OCI-LY7 (cell line): ENCODE data around the gene SEC14L1. TPM values are rescaled to one million over a fixed set of nuclear protein-coding genes. Genes with fewer than 3 reads are reported as not detected.

ENCODE experiments used
- BruUV-seq: library from RNA; stranded (reverse); fragments of 400-500 nt; replicated peaks from 2 replicates; lab custom pipeline; 2021; lab: Mats Ljungman, UMichigan
- CTCF ChIA-PET: fragments of 300-600 bp; sonication (Branson Sonifier 250); formaldehyde crosslinking; loops from one replicate; lab custom pipeline; 2022; ENCODE audit warnings: antibody characterized with exemption; ENCODE audit not compliant: unreplicated experiment; lab: Charles Lee
- POLR2A ChIA-PET: fragments of 300-600 bp; sonication (Branson Sonifier 250); formaldehyde crosslinking; loops from one replicate; lab custom pipeline; 2022; ENCODE audit warnings: antibody characterized with exemption; lab: Charles Lee
- DNase-seq: peaks from one replicate; pipeline ENCODE4 v3.0.0-alpha.2; 2015; ENCODE audit warnings: low spot score
- H2AFZ ChIP-seq: fragments of 200-600 bp; sonication (generic), shearing (Covaris generic); 2 replicates; pipeline ENCODE4 v1.6.1; 2014; ENCODE audit warnings: mild to moderate bottlenecking, antibody characterized with exemption, low read length, moderate library complexity
- H3K27ac ChIP-seq: fragments of 200-600 bp; sonication (generic); 2 replicates; pipeline ENCODE4 v1.5.1; 2014; ENCODE audit warnings: mixed run types, low read depth, mild to moderate bottlenecking, moderate library complexity, low read length, inconsistent platforms; ENCODE audit not compliant: poor library complexity, severe bottlenecking
- H3K36me3 ChIP-seq: fragments of 200-600 bp; sonication (generic); 2 replicates; pipeline ENCODE4 v1.6.1; 2014; ENCODE audit warnings: mild to moderate bottlenecking, antibody characterized with exemption, low read length, moderate library complexity, mixed read lengths; ENCODE audit not compliant: insufficient read depth
- H3K4me1 ChIP-seq: fragments of 200-600 bp; sonication (generic); 2 replicates; pipeline ENCODE4 v1.5.1; 2014; ENCODE audit warnings: mild to moderate bottlenecking, low read length; ENCODE audit not compliant: insufficient read depth, poor library complexity, severe bottlenecking
- H3K4me2 ChIP-seq: fragments of 200-600 bp; sonication (generic); 2 replicates; pipeline ENCODE4 v1.6.1; 2014; ENCODE audit warnings: mild to moderate bottlenecking, low read length
- H3K4me3 ChIP-seq: fragments of 200-600 bp; sonication (generic); 2 replicates; pipeline ENCODE4 v1.5.1; 2014; ENCODE audit warnings: mild to moderate bottlenecking, low read depth, low read length; ENCODE audit not compliant: poor library complexity, severe bottlenecking
- H3K79me2 ChIP-seq: fragments of 200-600 bp; sonication (generic); 2 replicates; pipeline ENCODE4 v1.6.1; 2016; ENCODE audit warnings: low read depth, mild to moderate bottlenecking, low read length, moderate library complexity, mixed read lengths; ENCODE audit not compliant: insufficient read depth
- H3K9me2 ChIP-seq: fragments of 200-600 bp; sonication (generic); 2 replicates; pipeline ENCODE4 v1.6.1; 2016; ENCODE audit warnings: mild to moderate bottlenecking, low read length, mixed read lengths; ENCODE audit not compliant: insufficient read depth
- H3K9me3 ChIP-seq: fragments of 200-600 bp; sonication (generic); 2 replicates; pipeline ENCODE4 v1.6.1; 2014; ENCODE audit warnings: mild to moderate bottlenecking, mixed run types, low read length, mixed read lengths
- H4K20me1 ChIP-seq: fragments of 200-600 bp; sonication (generic); 2 replicates; pipeline ENCODE4 v1.6.1; 2014; ENCODE audit warnings: mild to moderate bottlenecking, antibody characterized with exemption, low read length, moderate library complexity, mixed read lengths; ENCODE audit not compliant: insufficient read depth
- CTCF ChIP-seq: fragments of 200-600 bp; sonication (generic); conservative IDR thresholded peaks from 2 replicates; pipeline ENCODE4 v1.5.1; 2014; ENCODE audit warnings: mild to moderate bottlenecking, antibody characterized with exemption, low read length, moderate library complexity, mixed read lengths
- EZH2phosphoT487 ChIP-seq: fragments of 200-600 bp; sonication (generic); IDR thresholded peaks from 2 replicates; pipeline ENCODE4 v1.6.1; 2018; ENCODE audit warnings: low read depth, borderline replicate concordance, mild to moderate bottlenecking, mixed run types, antibody characterized with exemption, low read length, moderate library complexity, mixed read lengths
- intact Hi-C: fragments of 100-400 bp; cut with micrococcal nuclease; formaldehyde crosslinking; loops from one replicate; pipeline ENCODE4 v1.10.0; 2022; ENCODE audit not compliant: unreplicated experiment
- total RNA-seq, 2 experiments: library from RNA; depleted of rRNA in 1 of 2; stranded (reverse); fragments of >200 nt in 1 of 2; shearing (Covaris generic) in 1 of 2; gene quantifications; 2 replicates each; pipeline ENCODE4 v1.2.3, GENCODE V29; 2014 to 2022

Gene SEC14L1
- total RNA-seq, 2 experiments from 2014 or later, result 137 to 227 TPM

GRCh38 chr17:77218902-77219301 lies 78.1 kb downstream of the SEC14L1 start:
- no TSS peak for BruUV-seq
- no peaks in the 10 kb centered on the region; the same call in 1 of the 2 replicates for H4K20me1 ChIP-seq
- no peaks in the 10 kb centered on the region for H3K79me2 ChIP-seq
- H3K9me2 ChIP-seq, result no peaks in the 10 kb centered on the region
- H3K9me3 ChIP-seq, result no peaks in the 10 kb centered on the region
- no peak overlapping the region for H3K27ac ChIP-seq
- intact Hi-C loops, result no loop called here
- H2AFZ ChIP-seq, result no peak overlapping the region
- TF ChIP-seq CTCF (no peak), EZH2phosphoT487 (no peak)
- H3K4me2 ChIP-seq, result no peak overlapping the region
- H3K4me1 ChIP-seq, result peaks cover 6% of the 10 kb centered on the region
- peaks cover 57% of the 10 kb centered on the region for H3K36me3 ChIP-seq
- POLR2A ChIA-PET, result interaction anchor here (1.3 kb wide), 1 partner anchor 12 kb away, joined by 3 read pairs; no protein-coding TSS in a partner anchor
- CTCF ChIA-PET, result no interaction called here
- DNase-seq, result no peak
- H3K4me3 ChIP-seq, result no peak overlapping the region

- DNase-seq, result no peak
- no peak overlapping the region for H3K27ac ChIP-seq
- H2AFZ ChIP-seq, result no peak overlapping the region
- TF ChIP-seq EZH2phosphoT487, result no peak
- H3K36me3 ChIP-seq, result peaks cover 32% of the 10 kb centered on the region
- no peaks in the 10 kb centered on the region for H3K4me1 ChIP-seq
- H4K20me1 ChIP-seq, result no peaks in the 10 kb centered on the region
- ChIA-PET CTCF (interaction anchor here (0.6 kb wide), 1 partner anchor 224 kb away, joined by 5 read pairs; no protein-coding TSS in a partner anchor), POLR2A (interaction anchor here (0.7 kb wide), 2 partner anchors 235 to 706 kb away, joined by 6 to 8 read pairs; no protein-coding TSS in a partner anchor)
- no TSS peak for BruUV-seq
- H3K79me2 ChIP-seq, result no peaks in the 10 kb centered on the region
- intact Hi-C loops, result no loop called here
- H3K4me2 ChIP-seq, result no peak overlapping the region
- peaks cover 12% of the 10 kb centered on the region; the same call in 1 of the 2 replicates for H3K9me3 ChIP-seq
- H3K4me3 ChIP-seq, result no peak overlapping the region
- no peaks in the 10 kb centered on the region for H3K9me2 ChIP-seq
Measured at GRCh38 chr17:77222356-77222755, 81.6 kb downstream of the SEC14L1 start.

DNA sequence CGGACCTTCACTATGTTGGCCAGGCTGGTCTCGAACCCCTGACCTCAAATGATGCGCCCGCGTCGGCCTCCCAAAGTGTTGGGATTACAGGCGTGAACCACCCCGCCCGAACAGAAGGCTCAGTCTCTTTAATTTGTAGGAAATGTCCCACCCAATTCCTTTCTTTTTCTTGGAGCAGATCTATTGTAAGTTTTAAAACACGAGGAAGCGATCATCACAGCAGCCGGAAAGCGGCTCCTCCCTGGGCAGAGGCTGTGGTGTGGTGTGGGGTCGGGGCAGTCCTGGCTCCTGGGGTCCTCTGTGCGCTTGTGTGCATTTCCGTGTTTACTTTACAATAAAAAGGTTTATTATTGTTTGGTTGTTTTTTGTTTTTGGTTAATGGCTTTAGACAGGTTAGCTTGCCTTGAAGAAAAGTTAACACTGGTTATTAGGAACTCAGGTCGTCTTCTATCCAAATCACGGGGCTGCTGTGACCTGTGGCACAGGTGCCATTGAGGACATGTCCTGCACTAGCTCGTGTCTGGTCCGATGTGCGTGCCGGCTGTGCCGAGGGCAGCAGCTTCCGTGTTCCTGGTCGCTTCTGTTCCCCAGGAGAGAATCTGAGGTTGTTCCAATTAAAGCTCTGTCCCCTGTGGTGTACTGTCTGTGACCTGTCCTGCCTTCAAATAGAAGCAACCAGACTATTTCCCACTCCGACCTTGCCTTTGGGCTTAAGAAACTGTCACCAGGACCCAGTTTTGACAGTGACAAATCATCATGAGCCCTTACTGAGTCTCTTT lies 83.1 kb downstream of the SEC14L1 start:
- BruUV-seq, result no TSS peak
- no peaks in the 10 kb centered on the region for H3K4me1 ChIP-seq
- peaks cover 17% of the 10 kb centered on the region for H3K36me3 ChIP-seq
- no peak overlapping the region for H3K4me3 ChIP-seq
- no peak for DNase-seq
- TF ChIP-seq EZH2phosphoT487 (no peak), CTCF (no peak)
- CTCF ChIA-PET, result interaction anchor here (0.6 kb wide), 1 partner anchor 1887 kb away, joined by 4 read pairs; no protein-coding TSS in a partner anchor
- H4K20me1 ChIP-seq, result no peaks in the 10 kb centered on the region
- H2AFZ ChIP-seq, result no peak overlapping the region
- POLR2A ChIA-PET, result interaction anchor here (0.6 kb wide), 1 partner anchor 67 kb away, joined by 3 read pairs; no protein-coding TSS in a partner anchor
- intact Hi-C loops, result no loop called here
- no peaks in the 10 kb centered on the region for H3K9me2 ChIP-seq
- peaks cover 12% of the 10 kb centered on the region; the same call in 1 of the 2 replicates for H3K9me3 ChIP-seq
- no peaks in the 10 kb centered on the region for H3K79me2 ChIP-seq
- no peak overlapping the region for H3K4me2 ChIP-seq
- H3K27ac ChIP-seq, result no peak overlapping the region
